ENCODE data around the gene HRH2. TPM values are rescaled to one million over a fixed set of nuclear protein-coding genes. Genes with fewer than 3 reads are reported as not detected.

Gene HRH2
- total RNA-seq, 2 experiments from 2014 or later = 26.9 to 27.5 TPM

DNA sequence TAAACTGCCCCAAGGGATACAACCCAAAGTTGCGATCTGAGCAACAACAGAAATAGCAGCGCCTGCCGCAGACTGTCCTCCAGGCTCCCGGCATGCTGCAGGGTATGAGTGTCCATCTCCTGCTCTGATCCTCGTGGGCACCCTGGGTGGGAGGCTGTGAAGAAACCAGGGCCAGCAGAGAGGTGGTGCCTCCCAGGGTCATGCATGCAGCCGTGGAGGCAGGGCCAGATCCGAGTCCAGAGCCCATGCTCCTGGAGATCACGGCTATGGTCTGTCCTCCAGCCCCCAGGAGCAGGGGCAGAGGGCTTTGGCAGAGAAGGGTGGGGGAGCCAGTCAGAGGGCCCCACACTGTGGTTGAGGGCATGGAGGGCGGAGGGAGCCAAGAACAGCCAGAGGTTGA, 29.0 kb downstream of the HRH2 start:
- Mint-ChIP-seq H3K27ac (no peak overlapping the region), H3K4me1 (ENCODE audit: low read depth) (peaks cover 37% of the 10 kb centered on the region), H3K27me3 (ENCODE audit: low read depth) (no peaks in the 10 kb centered on the region), H3K4me3 (no peak overlapping the region), H3K9me3 (ENCODE audit: insufficient read depth) (no peaks in the 10 kb centered on the region), H3K36me3 (ENCODE audit: low read depth) (peaks cover 62% of the 10 kb centered on the region)
- POLR2A ChIA-PET = no interaction called here
- no peak for ATAC-seq
- no peak for DNase-seq
- CTCF ChIA-PET = interaction anchor here (1.1 to 1.5 kb wide), 4 partner anchors 9 to 153 kb away, joined by 3 to 7 read pairs (median 4); no protein-coding TSS in a partner anchor

DNA sequence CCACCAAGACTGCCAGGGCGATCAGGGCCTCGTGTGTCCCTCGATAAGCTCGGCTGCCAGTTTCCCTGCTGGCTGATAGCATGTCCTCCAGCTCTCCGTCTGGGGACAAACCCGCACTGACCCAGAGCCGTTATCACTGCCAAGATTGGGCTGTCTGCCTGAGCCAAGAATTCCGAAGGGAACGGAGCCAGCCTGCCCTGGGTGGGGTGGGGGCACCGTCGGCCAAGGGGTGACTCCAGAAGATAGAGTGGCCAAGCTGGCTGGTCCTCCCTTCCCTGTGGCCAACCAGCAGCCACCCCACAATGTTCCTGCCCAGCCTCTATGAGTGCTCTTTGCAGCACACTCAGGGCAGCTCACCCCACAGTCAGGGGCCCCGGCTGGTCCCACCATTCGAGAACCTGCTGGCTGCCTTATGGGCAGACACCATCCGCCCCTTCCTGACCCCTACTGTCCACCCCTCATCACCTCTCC, 29.4 kb downstream of the HRH2 start:
- POLR2A ChIA-PET = no interaction called here
- Mint-ChIP-seq H3K4me3 (no peak overlapping the region), H3K27me3 (ENCODE audit: low read depth) (no peaks in the 10 kb centered on the region), H3K36me3 (ENCODE audit: low read depth) (peaks cover 59% of the 10 kb centered on the region), H3K9me3 (ENCODE audit: insufficient read depth) (no peaks in the 10 kb centered on the region), H3K27ac (no peak overlapping the region), H3K4me1 (ENCODE audit: low read depth) (peaks cover 37% of the 10 kb centered on the region)
- DNase-seq = no peak
- ATAC-seq = no peak
- CTCF ChIA-PET = interaction anchor here (1.1 to 1.5 kb wide), 4 partner anchors 8 to 153 kb away, joined by 3 to 7 read pairs (median 4); no protein-coding TSS in a partner anchor

DNA sequence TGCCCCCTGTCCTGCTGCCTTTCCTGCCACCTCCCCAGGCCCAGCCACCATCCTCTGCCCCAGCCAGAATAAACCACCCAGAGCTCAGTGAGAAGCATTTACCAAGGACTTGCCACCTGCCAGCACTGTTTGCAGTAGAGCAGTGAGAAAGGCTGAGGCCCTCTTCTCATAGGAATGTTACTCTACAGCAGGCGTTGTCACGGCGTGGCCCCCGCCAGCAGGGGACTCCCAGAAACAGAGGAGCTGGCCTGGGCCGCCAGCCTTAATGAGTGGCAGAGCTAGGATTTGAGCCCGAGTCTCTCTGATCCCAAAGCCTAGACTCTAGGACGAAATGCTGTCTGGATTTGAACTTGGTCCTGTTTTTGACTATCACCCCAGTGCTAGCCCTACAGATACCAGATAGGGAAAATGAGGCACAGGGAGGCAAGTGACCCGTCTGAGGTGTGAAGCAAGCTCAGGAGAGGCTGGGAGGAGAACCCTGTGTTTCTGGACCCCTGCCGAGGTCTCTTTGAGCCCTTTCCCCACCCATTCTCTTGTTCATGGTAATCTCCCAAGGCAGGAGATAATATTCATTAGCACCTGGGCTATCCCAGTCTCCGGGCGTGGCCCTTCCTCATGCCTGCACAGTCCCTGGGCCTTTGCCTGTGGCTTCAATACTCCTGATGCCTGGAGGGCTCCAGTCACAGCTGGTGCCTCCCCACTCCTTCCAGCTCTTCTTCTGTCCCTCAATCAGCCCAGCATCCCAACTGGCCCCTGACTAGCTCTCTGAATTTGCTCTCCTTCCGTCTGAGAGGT, 30.7 kb downstream of the HRH2 start:
- ChIA-PET POLR2A (no interaction called here), CTCF (interaction anchor here (0.7 to 2.9 kb wide), 4 partner anchors 12 to 155 kb away, joined by 3 to 10 read pairs (median 4); no protein-coding TSS in a partner anchor)
- DNase-seq = no peak
- Mint-ChIP-seq H3K27ac (peak overlapping the region; percentile 10), H3K4me1 (ENCODE audit: low read depth) (peaks cover 48% of the 10 kb centered on the region), H3K27me3 (ENCODE audit: low read depth) (no peaks in the 10 kb centered on the region), H3K4me3 (no peak overlapping the region), H3K9me3 (ENCODE audit: insufficient read depth) (no peaks in the 10 kb centered on the region), H3K36me3 (ENCODE audit: low read depth) (peaks cover 51% of the 10 kb centered on the region)
- no peak for ATAC-seq

DNA sequence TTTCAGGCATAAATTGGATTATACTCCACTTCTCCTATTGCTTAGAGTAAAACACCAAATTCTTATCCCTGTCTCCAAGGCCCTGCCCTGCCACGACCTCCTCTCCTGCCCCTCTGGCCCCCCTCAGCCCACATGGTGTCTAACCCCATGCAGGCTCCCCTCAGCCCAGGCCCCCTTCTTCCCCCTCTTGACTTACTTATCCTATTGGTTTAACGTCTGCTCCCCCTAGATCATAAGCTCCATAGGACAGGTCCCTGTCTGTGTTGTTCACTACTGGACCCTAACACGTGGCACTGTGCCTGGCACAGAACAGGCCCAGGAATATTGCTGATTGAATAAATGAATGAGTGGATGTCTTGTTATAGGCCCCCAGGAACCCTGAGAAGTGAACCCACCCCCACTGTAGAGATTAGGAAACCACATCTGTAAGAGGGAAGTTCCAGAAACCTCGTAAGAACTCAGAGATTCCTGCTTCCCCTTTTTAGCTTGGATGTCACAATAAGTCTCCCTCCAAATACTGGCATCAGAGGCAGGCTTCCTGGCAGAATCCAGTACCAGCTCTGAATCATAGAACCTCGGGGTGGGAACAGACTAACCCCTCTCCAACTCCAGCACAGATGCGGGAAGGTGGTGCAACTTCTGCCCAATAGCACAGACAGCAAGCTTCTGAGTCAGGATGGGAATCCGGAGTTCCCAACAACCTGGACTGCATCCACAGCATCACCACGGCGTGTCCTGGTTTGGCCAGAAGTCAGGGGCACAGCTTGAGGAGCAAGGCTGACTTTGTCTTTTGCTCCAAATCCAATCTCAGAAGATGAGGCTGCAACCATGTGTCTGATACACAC, 31.5 kb downstream of the HRH2 start:
- no peaks in the 10 kb centered on the region for H3K9me3 Mint-ChIP-seq (ENCODE audit: insufficient read depth)
- H3K27me3 Mint-ChIP-seq (ENCODE audit: low read depth) = no peaks in the 10 kb centered on the region
- H3K4me1 Mint-ChIP-seq (ENCODE audit: low read depth) = peaks cover 52% of the 10 kb centered on the region
- ChIA-PET CTCF (interaction anchor here (0.7 to 2.9 kb wide), 4 partner anchors 11 to 155 kb away, joined by 3 to 17 read pairs (median 7); no protein-coding TSS in a partner anchor), POLR2A (no interaction called here)
- peaks cover 51% of the 10 kb centered on the region for H3K36me3 Mint-ChIP-seq (ENCODE audit: low read depth)
- H3K4me3 Mint-ChIP-seq = no peak overlapping the region
- no peak for ATAC-seq
- no peak for DNase-seq
- H3K27ac Mint-ChIP-seq = peak overlapping the region; percentile 22

DNA sequence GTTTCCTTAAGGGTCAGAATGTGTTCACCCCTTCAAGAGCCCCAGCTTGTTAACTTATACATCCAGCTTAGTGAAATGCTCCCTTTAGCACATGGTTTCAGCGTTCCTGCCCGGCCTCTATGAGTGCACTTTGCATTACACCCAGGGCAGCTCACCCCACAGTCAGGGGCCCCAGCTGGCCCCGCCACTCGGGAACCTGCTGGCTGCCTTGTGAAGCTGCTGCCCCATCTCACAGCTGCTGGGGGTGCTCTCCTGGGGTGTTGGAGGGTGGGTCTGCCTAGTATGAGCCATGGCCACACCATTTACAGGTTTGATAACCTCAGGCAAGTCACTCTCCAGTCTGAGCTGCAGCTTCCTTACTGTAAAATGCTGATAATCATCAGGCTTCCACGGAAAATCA, 32.2 kb downstream of the HRH2 start:
- DNase-seq (no peak), ATAC-seq (no peak)
- ChIA-PET CTCF (interaction anchor here (1.5 to 2.9 kb wide), 3 partner anchors 14 to 156 kb away, joined by 4 to 17 read pairs (median 10); no protein-coding TSS in a partner anchor), POLR2A (no interaction called here)
- Mint-ChIP-seq H3K36me3 (ENCODE audit: low read depth) (peaks cover 47% of the 10 kb centered on the region), H3K27ac (no peak overlapping the region), H3K4me3 (no peak overlapping the region), H3K27me3 (ENCODE audit: low read depth) (no peaks in the 10 kb centered on the region), H3K4me1 (ENCODE audit: low read depth) (peaks cover 52% of the 10 kb centered on the region), H3K9me3 (ENCODE audit: insufficient read depth) (no peaks in the 10 kb centered on the region)

DNA sequence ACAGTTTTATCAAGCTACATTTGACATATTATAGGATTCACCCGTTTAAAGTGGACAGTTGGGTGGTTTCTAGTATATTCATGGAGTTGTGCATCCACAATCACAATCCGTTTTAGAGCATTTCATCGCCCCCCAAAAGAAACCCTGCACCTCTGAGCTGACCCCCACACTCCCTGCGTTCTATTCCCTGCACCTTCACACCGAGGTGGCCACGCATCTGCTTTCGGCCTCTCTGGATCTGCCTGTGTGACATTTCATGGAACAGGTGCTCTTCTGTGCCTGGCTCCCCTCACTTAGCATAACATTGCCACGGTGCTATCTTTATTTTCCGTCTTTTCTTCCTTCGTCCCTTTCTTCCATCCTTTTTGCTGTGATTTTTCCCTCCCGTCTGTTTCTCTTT, 32.7 kb downstream of the HRH2 start:
- Mint-ChIP-seq H3K36me3 (ENCODE audit: low read depth) (peaks cover 51% of the 10 kb centered on the region), H3K9me3 (ENCODE audit: insufficient read depth) (no peaks in the 10 kb centered on the region), H3K27ac (no peak overlapping the region), H3K4me1 (ENCODE audit: low read depth) (peaks cover 54% of the 10 kb centered on the region), H3K27me3 (ENCODE audit: low read depth) (no peaks in the 10 kb centered on the region), H3K4me3 (no peak overlapping the region)
- ATAC-seq = no peak
- no peak for DNase-seq
- POLR2A ChIA-PET = no interaction called here
- CTCF ChIA-PET = interaction anchor here (0.9 to 2.9 kb wide), 4 partner anchors 14 to 156 kb away, joined by 3 to 17 read pairs (median 6); no protein-coding TSS in a partner anchor

DNA sequence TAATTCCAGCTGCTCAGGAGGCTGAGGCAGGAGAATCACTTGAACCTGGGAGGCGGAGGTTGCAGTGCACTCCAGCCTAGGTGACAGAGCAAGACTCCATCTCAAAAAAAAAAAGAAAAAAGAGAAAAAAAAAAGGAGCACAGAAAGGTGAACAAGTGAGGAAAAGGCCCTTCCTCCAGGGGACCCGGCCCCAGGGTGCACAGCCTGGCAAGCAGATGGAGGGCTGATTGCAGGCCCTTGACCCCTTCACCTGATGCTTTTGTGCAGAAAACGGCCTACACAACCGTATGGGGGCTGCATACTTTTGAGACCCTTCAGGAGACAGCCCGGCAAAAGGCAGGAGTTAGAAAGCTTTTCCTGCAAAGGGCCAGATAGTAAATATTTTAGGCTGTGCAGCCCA, 33.9 kb downstream of the HRH2 start:
- no peaks in the 10 kb centered on the region for H3K9me3 Mint-ChIP-seq (ENCODE audit: insufficient read depth)
- H3K4me1 Mint-ChIP-seq (ENCODE audit: low read depth) = peaks cover 66% of the 10 kb centered on the region
- H3K36me3 Mint-ChIP-seq (ENCODE audit: low read depth) = peaks cover 43% of the 10 kb centered on the region
- no peaks in the 10 kb centered on the region for H3K27me3 Mint-ChIP-seq (ENCODE audit: low read depth)
- POLR2A ChIA-PET = no interaction called here
- DNase-seq (no peak), ATAC-seq (no peak)
- H3K4me3 Mint-ChIP-seq = no peak overlapping the region
- CTCF ChIA-PET = interaction anchor here (3.2 kb wide), 1 partner anchor 157 kb away, joined by 36 read pairs; no protein-coding TSS in a partner anchor
- no peak overlapping the region for H3K27ac Mint-ChIP-seq

DNA sequence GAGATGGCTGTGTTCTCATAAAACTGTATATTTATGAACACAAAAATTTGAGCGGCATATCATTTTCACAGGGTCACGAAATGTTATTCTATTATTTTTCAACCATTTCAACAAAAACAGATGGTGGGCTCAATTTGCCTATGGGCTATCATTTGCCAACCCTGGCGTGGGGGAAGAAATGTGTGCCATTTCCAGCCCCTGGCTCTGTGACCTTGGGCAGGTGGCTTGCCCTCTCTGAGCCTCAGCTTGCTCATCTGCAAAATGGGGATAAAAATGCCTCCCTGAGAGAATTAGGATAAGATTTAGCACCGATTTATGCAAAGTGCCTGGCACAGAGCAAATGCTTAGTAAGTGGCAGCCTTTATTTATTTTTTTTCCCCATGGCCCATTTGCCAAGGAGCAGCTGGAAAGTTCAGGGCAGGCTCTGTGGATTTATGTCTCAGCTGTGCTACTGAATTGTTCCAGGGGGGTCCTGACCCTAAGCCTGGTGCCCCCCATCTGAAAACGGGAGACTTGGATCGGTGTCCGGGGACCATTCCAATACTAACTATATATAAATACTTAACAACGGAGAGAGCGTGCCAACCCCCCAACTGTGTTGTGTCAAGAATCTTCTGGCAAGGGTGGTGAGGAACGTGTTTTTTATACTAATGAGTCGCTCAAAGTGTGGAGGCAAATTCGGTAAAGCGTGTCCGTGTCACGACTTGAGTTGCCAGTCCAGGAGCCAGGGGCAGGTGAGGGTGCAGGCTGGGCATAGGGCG, 34.5 kb downstream of the HRH2 start:
- ATAC-seq = no peak
- CTCF ChIA-PET = interaction anchor here (1.1 to 3.2 kb wide), 2 partner anchors 9 to 158 kb away, joined by 4 to 36 read pairs; no protein-coding TSS in a partner anchor
- Mint-ChIP-seq H3K4me1 (ENCODE audit: low read depth) (peaks cover 67% of the 10 kb centered on the region), H3K27me3 (ENCODE audit: low read depth) (no peaks in the 10 kb centered on the region), H3K27ac (no peak overlapping the region), H3K4me3 (no peak overlapping the region), H3K36me3 (ENCODE audit: low read depth) (peaks cover 42% of the 10 kb centered on the region), H3K9me3 (ENCODE audit: insufficient read depth) (no peaks in the 10 kb centered on the region)
- DNase-seq = no peak
- POLR2A ChIA-PET = interaction anchor here (0.7 kb wide), 1 partner anchor 48 kb away, joined by 3 read pairs; no protein-coding TSS in a partner anchor

DNA sequence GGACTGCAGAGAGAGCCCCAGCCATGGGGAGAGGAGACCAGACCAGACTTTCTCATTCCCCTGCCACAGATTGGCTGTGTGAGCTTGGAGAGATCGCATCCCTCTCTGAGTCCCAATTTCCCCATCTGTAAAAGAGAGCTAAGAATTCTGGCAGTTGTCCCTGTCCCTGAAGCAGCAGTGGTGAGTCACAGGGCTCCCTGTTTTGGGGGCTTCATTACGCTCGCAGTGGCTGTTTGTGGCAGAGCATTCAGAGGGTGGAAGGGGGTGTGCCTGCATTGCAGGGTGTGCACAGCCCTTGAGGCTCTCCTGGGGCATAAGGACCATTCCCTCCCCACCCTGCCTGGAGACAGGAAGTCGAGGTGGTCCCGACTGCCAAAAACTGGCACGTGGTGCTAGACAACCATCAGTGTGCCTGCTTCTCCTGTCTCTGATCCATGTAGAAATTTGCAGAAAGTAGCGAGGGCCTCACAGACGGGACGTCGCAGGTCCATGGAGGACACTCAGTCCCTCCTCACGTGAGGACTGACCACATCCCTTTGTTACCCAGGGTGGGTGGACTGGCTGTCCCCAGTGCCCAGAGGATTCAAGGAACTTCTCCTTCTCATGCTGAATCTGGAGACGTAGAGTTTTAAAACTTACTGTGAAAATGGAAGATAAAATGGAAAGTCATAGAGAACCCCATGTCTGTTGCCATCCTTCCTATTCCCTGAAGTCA, 35.3 kb downstream of the HRH2 start:
- ChIA-PET POLR2A (interaction anchor here (0.7 kb wide), 1 partner anchor 48 kb away, joined by 3 read pairs; no protein-coding TSS in a partner anchor), CTCF (interaction anchor here (1.1 to 3.2 kb wide), 3 partner anchors 8 to 161 kb away, joined by 4 to 36 read pairs (median 4); no protein-coding TSS in a partner anchor)
- DNase-seq (no peak), ATAC-seq (no peak)
- Mint-ChIP-seq H3K27ac (peak overlapping the region; percentile 73), H3K4me1 (ENCODE audit: low read depth) (peaks cover 70% of the 10 kb centered on the region), H3K4me3 (no peak overlapping the region), H3K27me3 (ENCODE audit: low read depth) (no peaks in the 10 kb centered on the region), H3K36me3 (ENCODE audit: low read depth) (peaks cover 39% of the 10 kb centered on the region), H3K9me3 (ENCODE audit: insufficient read depth) (no peaks in the 10 kb centered on the region)

DNA sequence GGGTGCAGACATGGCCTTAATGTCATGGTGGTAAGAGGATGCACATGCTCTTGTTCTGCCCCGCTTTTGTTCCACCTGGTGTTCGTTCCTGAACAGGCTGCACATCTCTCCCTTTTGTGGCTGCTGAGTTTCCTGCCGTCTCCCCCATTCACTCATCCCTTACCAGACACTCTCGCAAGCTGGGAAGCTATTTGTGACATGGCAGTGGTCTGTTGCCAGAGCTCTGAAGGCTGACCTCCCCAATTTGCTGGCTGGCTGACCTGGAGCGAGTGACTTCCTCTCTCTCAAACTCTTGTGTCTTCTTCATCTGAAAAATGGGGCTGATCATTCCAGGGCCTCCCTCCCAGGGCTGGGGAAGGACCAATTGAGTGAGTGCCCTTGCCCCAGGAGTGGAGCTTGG, 35.9 kb downstream of the HRH2 start:
- CTCF ChIA-PET = interaction anchor here (1.1 to 3.2 kb wide), 2 partner anchors 159 to 161 kb away, joined by 4 to 36 read pairs; no protein-coding TSS in a partner anchor
- POLR2A ChIA-PET = no interaction called here
- Mint-ChIP-seq H3K27me3 (ENCODE audit: low read depth) (no peaks in the 10 kb centered on the region), H3K36me3 (ENCODE audit: low read depth) (peaks cover 37% of the 10 kb centered on the region), H3K4me1 (ENCODE audit: low read depth) (peaks cover 69% of the 10 kb centered on the region), H3K4me3 (no peak overlapping the region), H3K9me3 (ENCODE audit: insufficient read depth) (no peaks in the 10 kb centered on the region), H3K27ac (peak overlapping the region; percentile 73)
- DNase-seq (no peak), ATAC-seq (no peak)
